OCI-LY1 (cell line): ENCODE results near the gene ACTR5.

ENCODE experiments used
- H2AFZ ChIP-seq: fragments of 200-600 bp; sonication (generic), shearing (Covaris generic); 2 replicates; pipeline ENCODE4 v1.6.0; 2014; ENCODE audit warnings: antibody characterized with exemption, mild to moderate bottlenecking, low read length
- H3F3A ChIP-seq: fragments of 200-600 bp; sonication (generic), shearing (Covaris generic); 2 replicates; pipeline ENCODE4 v1.6.0; 2014; ENCODE audit warnings: mild to moderate bottlenecking, antibody characterized with exemption, low read length, moderate library complexity; ENCODE audit not compliant: insufficient read depth
- H3K27ac ChIP-seq: fragments of 200-600 bp; sonication (generic); 2 replicates; pipeline ENCODE4 v1.5.1; 2014; ENCODE audit warnings: low read length, mixed run types, mild to moderate bottlenecking, low read depth; ENCODE audit not compliant: poor library complexity, severe bottlenecking
- H3K27me3 ChIP-seq: fragments of 200-600 bp; sonication (generic); 2 replicates; pipeline ENCODE4 v1.6.0; 2014; ENCODE audit warnings: antibody characterized with exemption, mild to moderate bottlenecking, low read length, moderate library complexity; ENCODE audit not compliant: insufficient read depth
- H3K36me3 ChIP-seq: fragments of 200-600 bp; sonication (generic); 2 replicates; pipeline ENCODE4 v1.6.1; 2014; ENCODE audit warnings: mild to moderate bottlenecking, antibody characterized with exemption, low read length, moderate library complexity, mixed read lengths; ENCODE audit not compliant: insufficient read depth
- H3K4me1 ChIP-seq: fragments of 200-600 bp; sonication (generic); 2 replicates; pipeline ENCODE4 v1.5.1; 2014; ENCODE audit warnings: mild to moderate bottlenecking, low read length, moderate library complexity; ENCODE audit not compliant: insufficient read depth, severe bottlenecking
- H3K4me2 ChIP-seq: fragments of 200-600 bp; sonication (generic), shearing (Covaris generic); 2 replicates; pipeline ENCODE4 v1.6.1; 2014; ENCODE audit warnings: low read length
- H3K4me3 ChIP-seq: fragments of 200-600 bp; sonication (generic); 2 replicates; pipeline ENCODE4 v1.5.1; 2014; ENCODE audit warnings: low read length, low read depth, mild to moderate bottlenecking, mixed read lengths; ENCODE audit not compliant: poor library complexity, severe bottlenecking
- H3K79me2 ChIP-seq: fragments of 200-600 bp; shearing (Covaris generic); 2 replicates; pipeline ENCODE4 v1.6.1; 2016; ENCODE audit warnings: mixed run types, low read length, mixed read lengths; ENCODE audit not compliant: insufficient read depth
- H3K9ac ChIP-seq: fragments of 200-600 bp; sonication (generic), shearing (Covaris generic); 2 replicates; pipeline ENCODE4 v1.6.1; 2014; ENCODE audit warnings: mild to moderate bottlenecking, low read length, mixed read lengths
- H3K9me2 ChIP-seq: fragments of 200-600 bp; sonication (generic), shearing (Covaris generic); 2 replicates; pipeline ENCODE4 v1.6.1; 2014; ENCODE audit warnings: low read depth, mild to moderate bottlenecking, low read length, mixed read lengths
- H3K9me3 ChIP-seq: fragments of 200-600 bp; shearing (Covaris generic); 2 replicates; pipeline ENCODE4 v1.6.1; 2014; ENCODE audit warnings: low read length, mixed read lengths
- H4K20me1 ChIP-seq: fragments of 200-600 bp; sonication (generic), shearing (Covaris generic); 2 replicates; pipeline ENCODE4 v1.6.0; 2016; ENCODE audit warnings: mild to moderate bottlenecking, low read length; ENCODE audit not compliant: insufficient read depth
- EZH2 ChIP-seq: fragments of 200-600 bp; sonication (generic), shearing (Covaris generic); IDR thresholded peaks from 2 replicates; pipeline ENCODE4 v1.8.0; 2017; ENCODE audit warnings: borderline replicate concordance, mixed run types, mild to moderate bottlenecking, antibody characterized with exemption, low read length, moderate library complexity, mixed read lengths
- TF ChIP-seq, protein P1 (sequence below): fragments of 200-600 bp; sonication (generic), shearing (Covaris generic); IDR thresholded peaks from 2 replicates; pipeline ENCODE4 v1.5.1; 2017; ENCODE audit warnings: mild to moderate bottlenecking, antibody characterized with exemption, low read length, moderate library complexity, mixed read lengths

Gene ACTR5

DNA sequence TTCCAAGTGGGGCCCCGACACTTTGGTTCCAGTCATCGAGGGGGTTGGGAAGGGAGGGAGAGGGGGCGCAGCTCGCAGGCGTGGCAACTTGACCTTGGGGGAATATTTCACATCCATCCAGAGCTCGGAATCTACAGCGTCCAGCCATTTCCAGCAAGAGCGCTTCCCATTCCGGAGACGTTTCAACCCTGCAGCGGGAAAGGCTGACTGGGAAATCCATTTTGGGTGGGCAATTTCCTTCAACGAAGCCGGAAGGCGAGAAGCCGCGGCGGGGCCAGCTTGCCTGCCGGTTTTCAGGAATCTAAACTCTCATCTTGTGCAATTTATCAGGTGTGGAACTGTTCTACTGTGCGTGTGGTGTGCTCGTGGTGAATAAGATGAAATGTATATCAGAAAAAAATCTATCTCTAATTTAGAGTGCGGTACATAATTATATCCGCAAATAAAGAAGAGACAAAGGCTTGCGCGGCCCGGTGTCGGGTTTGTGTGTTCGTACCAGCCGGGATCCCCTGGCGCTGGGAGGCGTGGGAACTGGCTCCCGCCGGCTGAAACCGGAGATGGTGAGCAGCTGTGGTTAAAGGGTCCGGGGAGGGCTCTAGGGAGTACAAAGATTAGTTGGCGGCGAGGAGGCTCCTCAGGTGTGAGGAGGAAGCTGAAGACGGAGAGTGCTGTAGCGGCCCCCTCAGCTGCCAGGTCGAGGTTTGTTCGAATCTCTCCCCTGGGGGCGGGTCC, 19.2 kb upstream of the ACTR5 start:
- TF ChIP-seq, protein P1, sequence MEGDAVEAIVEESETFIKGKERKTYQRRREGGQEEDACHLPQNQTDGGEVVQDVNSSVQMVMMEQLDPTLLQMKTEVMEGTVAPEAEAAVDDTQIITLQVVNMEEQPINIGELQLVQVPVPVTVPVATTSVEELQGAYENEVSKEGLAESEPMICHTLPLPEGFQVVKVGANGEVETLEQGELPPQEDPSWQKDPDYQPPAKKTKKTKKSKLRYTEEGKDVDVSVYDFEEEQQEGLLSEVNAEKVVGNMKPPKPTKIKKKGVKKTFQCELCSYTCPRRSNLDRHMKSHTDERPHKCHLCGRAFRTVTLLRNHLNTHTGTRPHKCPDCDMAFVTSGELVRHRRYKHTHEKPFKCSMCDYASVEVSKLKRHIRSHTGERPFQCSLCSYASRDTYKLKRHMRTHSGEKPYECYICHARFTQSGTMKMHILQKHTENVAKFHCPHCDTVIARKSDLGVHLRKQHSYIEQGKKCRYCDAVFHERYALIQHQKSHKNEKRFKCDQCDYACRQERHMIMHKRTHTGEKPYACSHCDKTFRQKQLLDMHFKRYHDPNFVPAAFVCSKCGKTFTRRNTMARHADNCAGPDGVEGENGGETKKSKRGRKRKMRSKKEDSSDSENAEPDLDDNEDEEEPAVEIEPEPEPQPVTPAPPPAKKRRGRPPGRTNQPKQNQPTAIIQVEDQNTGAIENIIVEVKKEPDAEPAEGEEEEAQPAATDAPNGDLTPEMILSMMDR = no peak
- TF ChIP-seq EZH2 = no peak
- Histone ChIP-seq H3K4me3 (no peak overlapping the region), H3K9me3 (no peaks in the 10 kb centered on the region), H3K4me1 (peaks cover 9% of the 10 kb centered on the region), H3K27me3 (no peaks in the 10 kb centered on the region; the same call in 1 of the 2 replicates), H3F3A (no peaks in the 10 kb centered on the region), H4K20me1 (no peaks in the 10 kb centered on the region), H3K9ac (no peak overlapping the region), H3K79me2 (no peaks in the 10 kb centered on the region), H3K4me2 (no peak overlapping the region), H3K36me3 (no peaks in the 10 kb centered on the region), H2AFZ (no peak overlapping the region), H3K27ac (no peak overlapping the region), H3K9me2 (no peaks in the 10 kb centered on the region)

DNA sequence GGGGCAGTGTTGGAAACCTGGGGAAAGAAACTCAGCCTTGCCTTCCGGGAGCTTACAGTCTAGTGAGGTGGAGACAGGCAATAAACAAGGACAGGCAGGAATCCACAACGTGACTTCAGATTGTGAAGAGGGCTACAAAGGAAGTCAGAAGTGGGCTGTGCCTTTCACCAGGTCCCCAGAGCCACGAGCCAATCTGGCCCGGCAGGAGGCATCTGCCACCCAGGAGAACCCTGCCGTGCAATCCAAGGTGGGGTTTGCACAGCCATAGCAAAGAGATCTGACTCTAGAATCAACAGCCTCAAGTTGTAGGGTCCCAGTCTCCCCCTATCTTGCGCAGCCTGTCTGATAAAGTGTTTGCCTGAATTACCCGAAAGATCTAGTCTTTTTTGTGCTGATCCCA, 18.5 kb upstream of the ACTR5 start:
- Histone ChIP-seq H3K4me1 (peaks cover 9% of the 10 kb centered on the region), H3K79me2 (no peaks in the 10 kb centered on the region), H3K9ac (no peak overlapping the region), H2AFZ (no peak overlapping the region), H4K20me1 (no peaks in the 10 kb centered on the region), H3K9me2 (no peaks in the 10 kb centered on the region), H3K4me3 (no peak overlapping the region), H3K4me2 (no peak overlapping the region), H3F3A (no peaks in the 10 kb centered on the region), H3K27ac (no peak overlapping the region), H3K9me3 (no peaks in the 10 kb centered on the region), H3K36me3 (no peaks in the 10 kb centered on the region), H3K27me3 (no peaks in the 10 kb centered on the region; the same call in 1 of the 2 replicates)
- TF ChIP-seq EZH2 = no peak
- TF ChIP-seq, protein P1 = no peak

DNA sequence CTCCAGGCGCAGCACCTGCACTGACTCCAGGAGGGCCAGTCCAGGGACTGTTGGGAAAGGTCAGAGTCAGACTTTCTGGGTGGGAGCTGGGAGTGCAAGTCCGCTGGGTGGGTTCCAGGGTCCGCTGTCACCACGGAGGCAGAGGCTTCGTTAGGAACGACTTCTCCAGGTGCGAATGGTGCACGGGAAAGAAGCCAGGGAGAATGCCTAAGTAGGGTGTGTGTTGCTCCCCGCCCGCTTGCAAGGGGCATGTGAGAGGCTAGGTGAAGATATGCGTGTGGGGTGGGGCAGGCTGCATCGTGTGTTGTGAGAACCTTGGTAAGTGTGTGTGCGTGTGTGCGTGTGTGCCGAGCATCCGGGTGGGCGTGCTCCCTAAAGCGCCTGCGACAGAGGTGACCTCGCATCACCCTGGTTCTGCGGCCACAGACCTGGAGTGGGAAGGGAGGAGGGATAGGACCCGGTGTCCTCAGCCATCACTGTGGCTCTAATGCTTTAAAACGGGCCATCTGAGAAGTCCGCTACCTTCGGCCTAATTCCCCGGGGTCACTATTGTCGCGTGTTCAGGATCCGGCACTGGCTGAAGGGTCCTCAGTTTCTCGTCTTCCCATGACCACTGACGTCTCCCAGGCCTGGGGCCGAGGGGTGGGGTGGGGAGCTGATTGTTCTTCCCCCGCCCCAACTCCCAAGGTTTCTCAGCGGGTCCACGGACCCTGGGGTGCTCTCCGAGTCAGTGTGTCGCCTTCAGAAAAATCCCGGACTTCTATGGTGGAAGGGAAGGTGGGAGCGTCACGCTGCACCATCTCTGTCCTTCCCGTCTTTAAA, 17.9 kb upstream of the ACTR5 start:
- no peak for TF ChIP-seq EZH2
- TF ChIP-seq, protein P1 = no peak
- H3F3A ChIP-seq = no peaks in the 10 kb centered on the region
- no peak overlapping the region for H2AFZ ChIP-seq
- peak overlapping the region; percentile 71 for H3K4me3 ChIP-seq
- no peaks in the 10 kb centered on the region for H3K9me3 ChIP-seq
- H3K36me3 ChIP-seq = no peaks in the 10 kb centered on the region
- peaks cover 1% of the 10 kb centered on the region; the same call in 1 of the 2 replicates for H3K27me3 ChIP-seq
- no peak overlapping the region; the same call in 1 of the 2 replicates for H3K9ac ChIP-seq
- no peaks in the 10 kb centered on the region for H4K20me1 ChIP-seq
- H3K27ac ChIP-seq = no peak overlapping the region
- no peaks in the 10 kb centered on the region for H3K79me2 ChIP-seq
- peak overlapping the region; percentile 100 for H3K4me2 ChIP-seq
- H3K9me2 ChIP-seq = no peaks in the 10 kb centered on the region
- H3K4me1 ChIP-seq = peaks cover 9% of the 10 kb centered on the region
